NOMO-1 (cell line): ENCODE results near the gene SMIM22.

Experiments
- DNase-seq, 2 experiments: peaks; one replicate each; lab custom pipeline; 2025; ENCODE audit not compliant: unreplicated experiment in 2 of 2; lab: John Stamatoyannopoulos, UW

The SMIM22 gene

DNA sequence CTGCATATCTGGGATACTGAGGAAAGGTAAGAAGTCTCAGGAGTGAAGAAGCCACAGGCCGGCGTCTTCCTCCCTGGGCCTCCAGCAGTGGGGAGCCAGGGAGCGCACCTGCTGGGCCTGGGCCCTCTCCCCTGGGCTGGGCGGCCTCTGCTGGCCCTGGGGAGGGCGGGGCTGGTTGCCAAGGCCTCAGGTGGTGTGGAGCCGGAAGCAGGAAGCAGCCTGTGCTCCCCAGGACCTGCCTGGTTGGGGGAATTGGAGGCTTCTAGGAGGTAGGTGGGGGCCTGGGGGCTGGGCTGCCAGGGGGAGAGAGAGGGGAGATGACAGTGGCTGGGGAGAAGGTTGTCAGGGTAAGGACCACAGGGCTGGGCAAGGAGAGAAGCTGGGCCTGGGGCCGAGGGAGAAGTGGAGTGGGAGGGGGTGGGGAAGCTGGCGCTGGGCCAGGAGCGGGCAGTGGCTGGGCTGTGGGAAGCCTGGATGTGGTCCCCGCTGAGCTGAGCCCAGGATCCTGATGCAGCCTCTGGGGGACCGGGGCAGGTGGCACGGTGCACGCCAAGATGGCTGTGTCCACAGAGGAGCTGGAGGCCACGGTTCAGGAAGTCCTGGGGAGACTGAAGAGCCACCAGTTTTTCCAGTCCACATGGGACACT, at the start of gene SMIM22:
TSS of gene SMIM22 (plus strand) at position 189 of the 647 bp plus-strand sequence. CDS start at position 555, 366 bp downstream.
- DNase-seq: no peak

DNA sequence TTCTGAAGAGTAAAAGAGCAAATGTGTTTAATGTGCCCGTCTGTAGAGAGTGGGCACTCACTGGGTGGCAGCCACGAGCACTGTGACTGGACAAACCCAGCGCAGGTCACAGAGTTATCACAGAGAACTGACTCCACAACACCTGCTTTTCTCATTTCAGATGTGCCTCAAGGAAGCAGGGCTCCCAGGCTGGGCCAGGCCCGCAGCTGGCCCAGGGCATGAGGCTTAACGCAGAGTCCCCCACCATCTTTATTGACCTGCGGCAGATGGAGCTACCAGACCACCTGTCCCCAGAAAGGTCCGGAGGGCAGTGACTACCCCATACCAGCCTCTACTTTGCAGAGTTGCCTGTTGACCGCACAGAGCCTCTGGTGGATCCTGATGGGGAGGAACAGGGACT, 49.0 kb upstream of the SMIM22 start:
- DNase-seq: no peak

GRCh38 chr16:4746991-4747574, 48.1 kb upstream of the SMIM22 start:
- no peak for DNase-seq

DNA sequence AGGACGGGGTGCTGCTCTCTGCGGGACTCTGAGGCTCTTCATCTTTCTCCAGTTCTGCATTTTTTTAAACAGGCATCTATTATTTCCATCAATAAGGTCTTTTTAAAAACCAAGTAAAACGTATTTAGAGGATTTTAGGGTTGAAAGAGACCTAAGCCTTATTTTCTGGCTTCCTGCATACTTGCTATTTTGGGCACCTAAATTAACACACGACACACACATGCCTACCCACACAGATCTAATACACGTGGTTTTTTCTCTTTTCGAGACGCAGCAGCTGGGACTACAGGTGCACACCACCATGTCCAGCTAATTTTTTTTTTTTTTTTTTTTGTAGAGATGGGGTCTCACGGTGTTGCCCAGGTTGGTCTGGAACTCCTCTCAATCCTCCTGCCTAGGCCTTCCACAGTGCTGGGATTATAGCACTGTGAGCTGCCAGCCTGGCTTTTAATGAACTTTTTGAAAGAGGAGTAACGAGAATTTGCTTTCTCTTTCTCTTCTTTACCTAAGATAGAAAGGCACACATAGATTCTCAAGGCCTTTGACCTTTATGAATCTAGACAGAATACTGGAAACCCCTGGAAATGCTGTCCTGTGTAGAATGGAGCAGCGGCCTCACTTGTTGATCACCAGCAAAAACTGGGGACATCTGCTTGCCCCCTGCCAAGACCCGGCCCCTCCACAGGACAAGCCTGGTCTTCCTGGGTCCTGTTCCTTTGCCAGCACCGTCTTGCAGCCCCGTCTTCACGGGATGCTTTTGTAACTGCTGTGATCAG, 47.1 kb upstream of the SMIM22 start:
- DNase-seq: no peak

DNA sequence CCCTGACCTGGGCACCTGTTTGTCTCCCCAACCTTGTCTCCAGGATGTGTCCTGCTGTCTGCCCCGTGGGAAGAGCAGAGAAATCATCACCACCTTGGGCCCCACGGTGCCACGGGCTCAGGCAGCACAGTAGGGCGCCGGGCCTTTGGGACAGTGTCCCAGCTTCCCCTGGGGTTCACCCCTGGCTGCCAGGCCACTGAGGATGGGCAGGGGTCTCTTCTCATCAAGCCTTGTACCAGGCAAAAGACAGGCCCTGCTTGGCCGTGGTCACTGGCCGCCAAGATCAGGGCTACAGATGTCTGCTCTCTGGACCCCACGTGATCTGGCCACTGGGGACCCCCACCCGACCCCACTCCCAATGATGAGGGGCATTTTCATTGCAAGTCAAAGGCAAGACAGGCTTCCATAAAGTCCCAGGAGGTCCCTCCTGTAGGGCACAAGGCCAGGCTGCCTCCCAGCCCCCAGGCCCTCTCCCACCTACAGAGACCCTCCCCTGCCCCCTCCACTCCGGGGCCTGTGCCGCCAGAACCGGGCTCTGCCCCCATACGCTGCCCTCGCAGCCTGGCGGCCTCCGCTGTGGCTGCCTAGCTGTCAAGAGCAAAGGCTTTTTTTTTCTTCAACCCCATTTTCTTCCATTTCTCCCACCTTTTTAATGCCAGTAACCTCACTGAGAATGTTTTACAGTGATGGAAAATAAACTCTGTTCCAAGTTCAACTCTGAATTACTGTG, 46.3 kb upstream of the SMIM22 start:
- no peak for DNase-seq

DNA sequence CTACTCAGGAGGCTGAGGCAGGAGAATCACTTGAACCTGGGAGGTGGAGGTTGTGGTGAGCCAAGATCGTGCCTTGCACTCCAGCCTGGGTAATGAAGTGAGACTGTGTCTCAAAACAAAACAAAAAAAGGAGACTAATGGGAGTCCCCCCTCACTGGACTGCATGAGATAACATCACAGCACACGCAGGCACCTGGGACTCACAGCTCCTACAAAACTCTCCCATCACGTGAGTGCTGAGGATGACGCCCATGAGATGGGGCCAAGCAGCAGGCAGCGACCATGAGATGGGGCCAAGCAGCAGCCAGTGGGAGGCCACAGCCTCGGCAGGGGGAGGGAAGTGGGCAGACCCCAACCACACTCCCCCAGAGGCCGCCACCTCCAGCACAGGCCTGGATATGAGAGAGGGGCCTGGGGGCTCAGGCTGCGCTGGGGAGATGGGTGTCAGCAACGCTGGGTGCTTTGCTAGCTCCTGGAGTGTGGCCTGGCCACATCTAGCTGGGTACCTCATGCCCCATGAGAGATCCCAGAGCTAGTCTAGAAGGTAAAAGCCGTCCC, 45.4 kb upstream of the SMIM22 start:
- no peak for DNase-seq

GRCh38 chr16:4750896-4751295, 44.3 kb upstream of the SMIM22 start:
- DNase-seq: no peak

- no peak for DNase-seq
Observed at GRCh38 chr16:4752351-4753100, 42.6 kb upstream of the SMIM22 start.

- no peak for DNase-seq
Observed at GRCh38 chr16:4753227-4753626, 41.9 kb upstream of the SMIM22 start.

DNA sequence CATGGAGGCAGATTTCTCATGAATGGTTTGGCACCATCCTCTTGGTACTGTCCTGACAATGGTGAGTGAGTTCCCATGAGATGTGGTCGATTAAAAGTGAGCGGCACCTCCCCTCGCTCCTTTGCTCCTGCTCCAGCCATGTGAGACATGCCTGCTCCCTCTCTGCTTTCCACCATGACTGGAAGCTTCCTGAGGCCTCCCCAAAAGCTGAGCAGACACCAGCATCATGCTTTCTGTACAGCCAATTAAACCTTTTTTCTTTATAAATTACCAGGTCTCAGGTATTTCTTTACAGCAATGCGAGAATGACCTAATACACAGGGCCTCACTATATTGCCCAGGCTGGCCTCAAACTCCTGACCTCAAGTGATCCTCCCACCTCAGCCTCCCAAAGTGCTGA, 40.3 kb upstream of the SMIM22 start:
- no peak for DNase-seq

GRCh38 chr16:4755687-4756086, 39.5 kb upstream of the SMIM22 start:
- DNase-seq: no peak

DNA sequence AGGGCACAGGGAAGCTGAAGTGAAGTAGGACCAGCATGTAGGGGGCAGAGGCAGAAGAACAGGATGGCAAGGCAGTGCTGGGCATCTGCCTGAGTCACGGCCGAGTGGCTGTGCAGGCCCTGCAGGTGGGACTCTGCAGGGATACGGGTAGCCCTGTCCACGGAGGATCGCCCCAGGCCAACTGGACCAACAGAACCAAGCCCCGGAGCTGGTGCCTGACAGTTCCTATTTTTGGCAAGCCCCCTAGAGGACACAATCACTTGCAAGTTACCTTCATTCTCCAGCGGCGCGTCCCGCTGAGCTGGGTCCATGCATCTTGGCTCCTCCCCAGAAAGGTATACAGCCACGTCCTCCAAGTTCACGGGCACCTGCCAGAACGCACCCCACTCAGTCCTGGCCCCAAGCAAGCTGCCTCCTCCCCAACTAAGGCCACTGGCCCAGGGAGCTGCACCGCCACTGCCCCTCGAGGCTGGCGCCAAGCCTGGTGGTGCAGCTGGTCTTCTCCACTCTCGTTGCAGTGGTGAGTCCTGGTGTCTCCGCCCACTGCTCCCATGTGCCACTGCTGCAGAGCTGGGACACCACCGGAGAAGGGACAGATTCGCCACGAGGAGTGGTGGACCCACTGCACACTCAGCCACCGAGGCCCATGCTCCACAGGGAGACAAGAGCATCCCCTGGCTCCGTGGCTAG, 34.8 kb upstream of the SMIM22 start:
- DNase-seq: no peak

- no peak for DNase-seq
Observed at GRCh38 chr16:4762205-4762604, 33.0 kb upstream of the SMIM22 start.

DNA sequence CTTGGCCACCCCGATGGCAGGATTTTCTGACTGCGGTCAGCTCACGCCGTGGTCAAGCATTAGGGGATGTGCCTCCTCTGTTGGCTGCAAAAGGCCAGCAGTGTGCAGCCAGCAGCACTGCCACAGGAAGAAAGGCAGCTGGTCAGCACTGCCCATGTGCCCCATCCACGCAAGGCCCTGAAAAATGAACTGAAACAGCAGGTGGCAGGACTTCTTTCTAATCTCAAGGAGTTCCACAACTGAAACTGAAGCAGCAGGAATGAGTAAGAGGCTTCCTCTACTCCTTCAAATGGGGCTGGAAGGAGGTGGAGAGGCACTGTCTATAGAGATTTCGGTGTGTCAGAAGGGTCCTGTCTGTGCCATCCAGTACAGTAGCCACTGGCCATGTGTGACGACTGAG, 31.4 kb upstream of the SMIM22 start:
- DNase-seq: no peak

DNA sequence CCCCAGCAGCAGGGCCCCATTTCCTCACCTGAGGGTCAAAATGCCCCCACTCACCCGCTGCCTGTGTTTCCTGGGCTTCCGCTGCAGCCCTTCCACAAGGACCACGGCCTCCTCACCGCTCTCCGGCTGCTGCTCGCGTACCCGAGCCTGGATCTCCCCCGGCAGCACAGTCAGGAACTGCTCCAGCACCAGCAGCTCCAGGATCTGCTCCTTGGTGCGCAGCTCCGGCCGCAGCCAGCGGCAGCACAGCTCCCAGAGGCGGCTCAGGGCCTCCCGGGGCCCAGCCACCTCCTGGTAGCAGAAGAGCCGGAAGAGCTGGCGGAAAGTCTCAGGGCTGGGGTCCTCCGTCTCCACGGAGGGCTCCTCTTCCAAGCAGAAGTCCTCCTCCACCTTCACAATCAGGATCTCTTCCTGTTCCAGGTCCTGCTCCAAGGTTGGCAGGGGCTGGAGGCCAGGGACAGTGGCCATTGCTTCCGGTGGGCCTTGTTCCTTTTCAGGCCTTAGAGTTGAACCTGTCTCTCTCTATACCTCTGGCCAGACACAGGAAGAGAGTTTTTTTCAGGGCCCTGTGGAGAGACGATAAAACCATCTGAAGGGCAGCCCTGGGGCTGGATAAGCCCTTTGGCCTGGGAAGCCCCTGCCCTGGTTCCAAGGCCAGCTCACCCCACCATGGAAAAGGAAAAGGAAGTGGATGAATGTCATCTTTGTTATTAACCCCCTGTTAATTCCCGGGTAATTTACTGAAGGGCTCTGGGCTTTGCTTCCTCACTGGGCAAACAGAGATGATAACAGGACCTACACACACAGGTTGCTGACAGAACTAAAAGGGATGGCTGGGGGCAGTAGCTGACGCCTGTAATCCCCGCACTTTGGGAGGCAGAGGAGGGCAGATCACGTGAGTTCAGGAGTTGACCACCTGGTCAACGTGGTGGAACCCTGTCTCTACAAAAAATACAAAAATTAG, 29.4 kb upstream of the SMIM22 start:
- no peak for DNase-seq

- peak; percentile 91 to 92 for DNase-seq
Observed at GRCh38 chr16:4766875-4767628, 28.1 kb upstream of the SMIM22 start, which contains the start of gene ZNF500. Gene ZNF500 (minus strand): TSS chr16:4767162. CDS start chr16:4765978, 1,184 bp downstream.

GRCh38 chr16:4767872-4768548, 27.2 kb upstream of the SMIM22 start:
- DNase-seq: peak in 1 of 2 experiments; percentile 58
